HepG2 (cell line): ENCODE measurements around the gene OS9. TPM values are rescaled to one million over a fixed set of nuclear protein-coding genes. Genes with fewer than 3 reads are reported as not detected.
A peak's percentile ranks its signal among the peaks of the same experiment; 100 is the strongest.

Experiments used
- ARID2 ChIP-seq: sonication (generic); formaldehyde crosslinking; IDR thresholded peaks from 2 replicates; pipeline ENCODE4 v1.8.1; 2022; ENCODE audit warnings: mild to moderate bottlenecking, missing genetic modification reagents, borderline replicate concordance
- ATF1 ChIP-seq: IDR thresholded peaks from 2 replicates; pipeline ENCODE4 v1.6.1; 2016; ENCODE audit warnings: mild to moderate bottlenecking, control low read depth
- BCL6 ChIP-seq: IDR thresholded peaks from 2 replicates; pipeline ENCODE4 v1.6.1; 2016; ENCODE audit warnings: missing genetic modification reagents, missing compliant biosample characterization
- ELF3 ChIP-seq: IDR thresholded peaks from 2 replicates; pipeline ENCODE4 v1.6.1; 2016; ENCODE audit warnings: missing genetic modification reagents, missing compliant biosample characterization
- ETS1 ChIP-seq: sonication (generic); formaldehyde crosslinking; IDR thresholded peaks from 2 replicates; pipeline ENCODE4 v1.4.0; 2020; ENCODE audit warnings: missing genetic modification reagents
- FOXA1 ChIP-seq, 2 experiments: fragments of 450-650 bp in 1 of 2; sonication (generic) in 1 of 2; formaldehyde crosslinking in 1 of 2; IDR thresholded peaks; 2 replicates each; pipeline versions ENCODE4 v1.4.0 to v1.6.1; 2016 to 2020; ENCODE audit warnings: missing genetic modification reagents in 1 of 2
- GABPA ChIP-seq, 2 experiments: IDR thresholded peaks; 2 replicates each; pipeline ENCODE4 v1.6.1; 2011 to 2016; ENCODE audit warnings: low read depth in 2 of 2, low read length in 1 of 2, missing biosample characterization in 1 of 2, missing genetic modification characterization in 1 of 2
- GATAD1 ChIP-seq: IDR thresholded peaks from 2 replicates; pipeline ENCODE4 v1.6.1; 2016; ENCODE audit warnings: missing genetic modification reagents, missing compliant biosample characterization
- HOXA9 ChIP-seq: sonication (generic); formaldehyde crosslinking; IDR thresholded peaks from 2 replicates; pipeline ENCODE4 v1.8.1; 2022; ENCODE audit warnings: missing genetic modification reagents, mild to moderate bottlenecking, moderate library complexity, borderline replicate concordance
- PHB2 ChIP-seq: fragments of 450-650 bp; IDR thresholded peaks from 2 replicates; pipeline ENCODE4 v1.6.1; 2018; ENCODE audit not compliant: partially characterized antibody
- POLR2AphosphoS2 ChIP-seq: IDR thresholded peaks from 2 replicates; pipeline ENCODE4 v1.6.1; 2011; ENCODE audit warnings: low read depth, low read length, improper control_type of control experiment
- SETDB1 ChIP-seq: sonication (generic); formaldehyde crosslinking; IDR thresholded peaks from 2 replicates; pipeline ENCODE4 v1.5.1; 2020; ENCODE audit warnings: missing genetic modification reagents, mild to moderate bottlenecking, borderline replicate concordance
- U2AF1 ChIP-seq: fragments of 200-400 bp; formaldehyde crosslinking; optimal IDR thresholded peaks from 2 replicates; pipeline ENCODE3; 2017; ENCODE audit warnings: mild to moderate bottlenecking, low read depth, low read length
- ZC3H13 ChIP-seq: sonication (generic); formaldehyde crosslinking; IDR thresholded peaks from 2 replicates; pipeline ENCODE4 v1.8.1; 2023; ENCODE audit warnings: mild to moderate bottlenecking, missing genetic modification reagents, moderate library complexity
- ZC3H4 ChIP-seq: sonication (generic); formaldehyde crosslinking; IDR thresholded peaks from 2 replicates; pipeline ENCODE4 v1.4.0; 2020; ENCODE audit warnings: missing genetic modification reagents, borderline replicate concordance
- ZFY ChIP-seq: sonication (generic); formaldehyde crosslinking; IDR thresholded peaks from 2 replicates; pipeline ENCODE4 v1.4.0; 2020; ENCODE audit warnings: missing genetic modification reagents
- ZNF34 ChIP-seq: sonication (generic); formaldehyde crosslinking; IDR thresholded peaks from 2 replicates; pipeline ENCODE4 v1.4.0; 2020; ENCODE audit warnings: mild to moderate bottlenecking, missing genetic modification reagents, borderline replicate concordance
- ZNF644 ChIP-seq: IDR thresholded peaks from 2 replicates; pipeline ENCODE4 v1.6.1; 2016; ENCODE audit warnings: low read depth
- ZNF792 ChIP-seq: IDR thresholded peaks from 2 replicates; pipeline ENCODE4 v1.6.1; 2016
- polyA plus RNA-seq, 8 experiments: library from polyadenylated mRNA; depleted of rRNA in 3 of 8; stranded (reverse) in 7 of 8; unstranded in 1 of 8; fragments of >200 nt; fragmentation: Illumina TruSeq in 4 of 8; extraction: Trizol in 4 of 8; gene quantifications; 2 replicates each; pipeline versions ENCODE4 v1.2.1 to v1.2.3, GENCODE V29; 2011 to 2016; ENCODE audit warnings: low read depth in 4 of 8, missing spikeins in 1 of 8, mixed read lengths in 1 of 8; ENCODE audit not compliant: insufficient read depth in 1 of 8
- total RNA-seq, 5 experiments: library from RNA; depleted of rRNA; stranded (reverse); fragments of >200 nt; fragmentation: Illumina TruSeq; extraction: Trizol; gene quantifications; 2 replicates each; pipeline ENCODE4 v1.2.3, GENCODE V29; 2016; ENCODE audit warnings: low read depth in 1 of 5
- TF ChIP-seq, protein P1 (sequence below): sonication (generic); formaldehyde crosslinking; IDR thresholded peaks from 2 replicates; pipeline ENCODE4 v1.5.0; 2020; ENCODE audit warnings: missing genetic modification reagents, mild to moderate bottlenecking, borderline replicate concordance

The OS9 gene
- total and polyA plus RNA-seq, 2 of the 13 experiments (the other 11 are each of a cell fraction or from before 2014, with no cell fraction given): 156 to 206 TPM

- TF ChIP-seq GABPA (IDR thresholded peaks at IDR 0.05; ENCODE audit: low read depth, low read length) (peak; percentile 50), GABPA (CRISPR knock-in tag; IDR thresholded peaks at IDR 0.05; ENCODE audit: low read depth) (no peak), ZC3H4 (CRISPR knock-in tag) (no peak), FOXA1 (IDR thresholded peaks at IDR 0.05) (no peak), FOXA1 (CRISPR knock-in tag; IDR thresholded peaks at IDR 0.05) (no peak), ELF3 (CRISPR knock-in tag) (no peak), ZNF34 (no peak), SETDB1 (CRISPR knock-in tag) (no peak), ZC3H13 (no peak), POLR2AphosphoS2 (no peak), HOXA9 (CRISPR knock-in tag) (no peak), ETS1 (CRISPR knock-in tag) (no peak), ARID2 (CRISPR knock-in tag) (no peak), ZNF792 (CRISPR knock-in tag) (no peak), ZFY (CRISPR knock-in tag) (no peak), ZNF644 (CRISPR knock-in tag) (no peak), BCL6 (no peak), GATAD1 (CRISPR knock-in tag) (no peak), ATF1 (no peak), PHB2 (no peak), U2AF1 (no peak)
- TF ChIP-seq, protein P1, sequence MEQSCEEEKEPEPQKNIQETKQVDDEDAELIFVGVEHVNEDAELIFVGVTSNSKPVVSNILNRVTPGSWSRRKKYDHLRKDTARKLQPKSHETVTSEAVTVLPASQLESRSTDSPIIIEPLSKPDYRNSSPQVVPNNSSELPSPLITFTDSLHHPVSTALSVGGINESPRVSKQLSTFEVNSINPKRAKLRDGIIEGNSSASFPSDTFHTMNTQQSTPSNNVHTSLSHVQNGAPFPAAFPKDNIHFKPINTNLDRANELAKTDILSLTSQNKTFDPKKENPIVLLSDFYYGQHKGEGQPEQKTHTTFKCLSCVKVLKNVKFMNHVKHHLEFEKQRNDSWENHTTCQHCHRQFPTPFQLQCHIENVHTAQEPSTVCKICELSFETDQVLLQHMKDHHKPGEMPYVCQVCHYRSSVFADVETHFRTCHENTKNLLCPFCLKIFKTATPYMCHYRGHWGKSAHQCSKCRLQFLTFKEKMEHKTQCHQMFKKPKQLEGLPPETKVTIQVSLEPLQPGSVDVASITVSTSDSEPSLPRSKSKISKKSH (CRISPR knock-in tag): no peak
- TF ChIP-seq, all 625 proteins: peak for 9
Measured at GRCh38 chr12:57764662-57765002, 70.7 kb downstream of the OS9 start (continued).
